IMR-90 (cell line): ENCODE results near the gene SCFD2. TPM values are rescaled to one million over a fixed set of nuclear protein-coding genes. Genes with fewer than 3 reads are reported as not detected.
A peak's percentile ranks its signal among the peaks of the same experiment; 100 is the strongest.

Experiments used
- ATAC-seq: fragments of 200-7000 bp; cut with Tn5 transposase; 2 replicates; pipeline ENCODE4 v1.9.1; 2020; ENCODE audit warnings: low read depth, mild to moderate bottlenecking, moderate library complexity
- BruUV-seq: library from RNA; stranded (reverse); fragments of 400-500 nt; replicated peaks from 2 replicates; lab custom pipeline; 2021; lab: Mats Ljungman, UMichigan
- CTCF ChIA-PET: fragments of 300-600 bp; formaldehyde crosslinking; extraction: SDS; loops from one replicate; lab custom pipeline; 2021; ENCODE audit warnings: antibody characterized with exemption; lab: Yijun Ruan, JAX
- POLR2A ChIA-PET: fragments of 300-600 bp; sonication (Branson Sonifier 250); formaldehyde crosslinking; loops from one replicate; lab custom pipeline; 2022; ENCODE audit warnings: antibody characterized with exemption; ENCODE audit not compliant: unreplicated experiment; lab: Charles Lee
- DNase-seq: peaks from one replicate; pipeline ENCODE4 v3.0.0; 2013
- H2AFZ ChIP-seq: replicated peaks from 2 replicates; pipeline ENCODE3; 2013; ENCODE audit warnings: low read length, mild to moderate bottlenecking; ENCODE audit not compliant: poor library complexity
- H2AK5ac ChIP-seq: 2 replicates; pipeline ENCODE4 v1.6.1; 2013; ENCODE audit warnings: low read depth, low read length, inconsistent platforms
- H2AK9ac ChIP-seq: replicated peaks from 2 replicates; pipeline ENCODE3; 2013; ENCODE audit warnings: mild to moderate bottlenecking, low read depth, low read length, moderate library complexity; ENCODE audit not compliant: poor library complexity
- H2BK120ac ChIP-seq: 2 replicates; pipeline ENCODE4 v1.6.1; 2013; ENCODE audit warnings: low read depth, low read length, inconsistent platforms
- H2BK15ac ChIP-seq: 3 replicates; pipeline ENCODE4 v1.6.1; 2013; ENCODE audit warnings: low read depth, low read length, inconsistent platforms
- H2BK20ac ChIP-seq: 2 replicates; pipeline ENCODE4 v1.6.1; 2013; ENCODE audit warnings: low read depth, mild to moderate bottlenecking, inconsistent platforms, low read length, moderate library complexity
- H2BK5ac ChIP-seq: 2 replicates; pipeline ENCODE4 v1.6.1; 2013; ENCODE audit warnings: mild to moderate bottlenecking, low read depth, low read length, inconsistent platforms; ENCODE audit not compliant: poor library complexity, severe bottlenecking
- H3K14ac ChIP-seq: replicated peaks from 2 replicates; pipeline ENCODE4 v1.6.1; 2013; ENCODE audit warnings: low read depth, low read length, inconsistent platforms
- H3K18ac ChIP-seq: 2 replicates; pipeline ENCODE4 v1.6.1; 2013; ENCODE audit warnings: low read depth, low read length, control low read depth
- H3K23ac ChIP-seq: 2 replicates; pipeline ENCODE4 v1.6.1; 2013; ENCODE audit warnings: low read depth, low read length, inconsistent platforms
- H3K27ac ChIP-seq: 2 replicates; pipeline ENCODE4 v1.5.1; 2013; ENCODE audit warnings: mild to moderate bottlenecking, control low read depth, low read length; ENCODE audit not compliant: insufficient read depth
- H3K27me3 ChIP-seq: 2 replicates; pipeline ENCODE4 v1.6.1; 2013; ENCODE audit warnings: low read length; ENCODE audit not compliant: control insufficient read depth, insufficient read depth
- H3K36me3 ChIP-seq: 2 replicates; pipeline ENCODE4 v1.6.1; 2013; ENCODE audit warnings: low read length, mixed read lengths; ENCODE audit not compliant: control insufficient read depth, insufficient read depth
- H3K4ac ChIP-seq: 2 replicates; pipeline ENCODE4 v1.6.1; 2013; ENCODE audit warnings: low read depth, low read length, inconsistent platforms
- H3K4me1 ChIP-seq: 2 replicates; pipeline ENCODE4 v1.6.1; 2013; ENCODE audit warnings: low read length, mixed read lengths; ENCODE audit not compliant: control insufficient read depth, insufficient read depth
- H3K4me2 ChIP-seq: 2 replicates; pipeline ENCODE4 v1.6.1; 2013; ENCODE audit warnings: low read depth, mild to moderate bottlenecking, control low read depth, low read length, moderate library complexity
- H3K4me3 ChIP-seq: 2 replicates; pipeline ENCODE4 v1.5.1; 2013; ENCODE audit warnings: low read depth, mild to moderate bottlenecking, control low read depth, low read length, moderate library complexity; ENCODE audit not compliant: insufficient read depth
- H3K56ac ChIP-seq: 2 replicates; pipeline ENCODE4 v1.6.1; 2013; ENCODE audit warnings: low read length, inconsistent platforms; ENCODE audit not compliant: insufficient read depth; ENCODE audit errors: extremely low read depth
- H3K79me1 ChIP-seq, 2 experiments: 2 replicates each; pipeline ENCODE4 v1.6.1; 2013; ENCODE audit warnings: low read length in 2 of 2, inconsistent platforms in 1 of 2, low read depth in 1 of 2
- H3K9ac ChIP-seq: 2 replicates; pipeline ENCODE4 v1.6.1; 2013; ENCODE audit warnings: low read depth, low read length, control low read depth
- H3K9me1 ChIP-seq: 2 replicates; pipeline ENCODE4 v1.6.1; 2013; ENCODE audit warnings: low read length, inconsistent platforms; ENCODE audit not compliant: insufficient read depth
- H3K9me3 ChIP-seq: 2 replicates; pipeline ENCODE4 v1.6.1; 2013; ENCODE audit warnings: low read length; ENCODE audit not compliant: control insufficient read depth, insufficient read depth
- H4K20me1 ChIP-seq: 2 replicates; pipeline ENCODE4 v1.6.1; 2013; ENCODE audit warnings: low read length, inconsistent platforms; ENCODE audit not compliant: insufficient read depth
- H4K5ac ChIP-seq: 2 replicates; pipeline ENCODE4 v1.6.1; 2013; ENCODE audit warnings: mild to moderate bottlenecking, low read depth, low read length, control low read depth
- H4K8ac ChIP-seq, 2 experiments: 2 replicates each; pipeline ENCODE4 v1.6.1; 2013; ENCODE audit warnings: low read depth in 2 of 2, low read length in 2 of 2, control low read depth in 1 of 2, inconsistent platforms in 1 of 2
- H4K91ac ChIP-seq: 2 replicates; pipeline ENCODE4 v1.6.1; 2013; ENCODE audit warnings: low read depth, low read length, inconsistent platforms; ENCODE audit not compliant: insufficient read depth
- CHD1 ChIP-seq: IDR thresholded peaks from 2 replicates; pipeline ENCODE4 v1.6.1; 2012; ENCODE audit warnings: low read depth, low read length, improper control_type of control experiment
- MXI1 ChIP-seq: IDR thresholded peaks from 2 replicates; pipeline ENCODE4 v1.6.1; 2012; ENCODE audit warnings: low read depth, mild to moderate bottlenecking, low read length, moderate library complexity, borderline replicate concordance
- RCOR1 ChIP-seq: IDR thresholded peaks from 2 replicates; pipeline ENCODE4 v1.6.1; 2012; ENCODE audit warnings: mild to moderate bottlenecking, low read length, improper control_type of control experiment; ENCODE audit not compliant: insufficient replicate concordance
- SMC3 ChIP-seq: fragments of 150-350 bp; IDR thresholded peaks from 2 replicates; pipeline ENCODE4 v1.6.1; 2016; ENCODE audit warnings: low read depth, mild to moderate bottlenecking, antibody characterized with exemption, low read length, moderate library complexity
- WGBS, 2 experiments: methylation state at CpG; one replicate each; pipeline versions ENCODE4 v1.1.5 to v1.1.7; 2013; ENCODE audit warnings: missing lambda C conversion rate in 2 of 2; ENCODE audit not compliant: insufficient read length in 1 of 2; ENCODE audit errors: extremely low coverage in 2 of 2; 5-methylcytosine and 5-hydroxymethylcytosine counted together
- dilution Hi-C: fragments of 300-500 bp; cut with HindIII; formaldehyde crosslinking; loops from one replicate; pipeline ENCODE4 v1.14.3; 2018; ENCODE audit warnings: low sequenced_read_pairs; ENCODE audit not compliant: unreplicated experiment
- in situ Hi-C: fragments of 300-500 bp; cut with MboI; formaldehyde crosslinking; loops from 3 replicates; pipeline ENCODE4 v1.14.3; 2019; ENCODE audit warnings: low sequenced_read_pairs, inconsistent platforms, mixed read lengths
- intact Hi-C: fragments of 100-400 bp; cut with micrococcal nuclease; formaldehyde crosslinking; loops from 2 replicates; pipeline ENCODE4 v1.10.0; 2022
- polyA plus RNA-seq, 3 experiments: library from polyadenylated mRNA; depleted of rRNA; stranded (reverse); fragments of >200 nt; gene quantifications; 2 replicates each; pipeline ENCODE4 v1.2.3, GENCODE V29; 2012; ENCODE audit warnings: low replicate concordance in 1 of 3
- total RNA-seq: library from RNA; depleted of rRNA; stranded (reverse); fragments of >200 nt; gene quantifications from 2 replicates; pipeline ENCODE4 v1.2.3, GENCODE V29; 2012

Gene SCFD2
- total and polyA plus RNA-seq, 2 of the 4 experiments (the other 2 are of a cell fraction) = 18.9 to 62.4 TPM

DNA sequence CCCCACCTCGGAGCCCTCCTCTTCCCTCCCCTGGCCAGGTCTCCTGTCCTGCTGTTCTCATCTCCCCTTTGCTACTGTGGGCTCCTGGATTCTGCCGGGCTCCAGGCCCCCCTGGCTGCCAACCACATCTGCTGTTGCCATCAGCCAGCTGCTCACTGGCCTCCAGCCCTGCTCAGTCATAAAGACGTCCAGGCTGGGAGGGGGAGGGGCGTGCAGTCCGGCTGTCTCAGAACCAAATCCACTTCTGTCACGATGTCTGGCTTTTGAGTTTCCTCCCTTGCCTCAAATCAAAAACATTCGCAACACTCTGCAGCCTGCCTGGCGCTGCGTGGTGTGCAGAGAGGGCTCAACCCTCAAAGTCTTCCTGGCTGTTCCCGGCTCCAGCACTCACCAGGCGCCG lies 496.7 kb downstream of the SCFD2 start:
- Histone ChIP-seq H3K36me3 (peaks cover 15% of the 10 kb centered on the region), H3K4me3 (no peak overlapping the region), H2AK5ac (no peak overlapping the region), H3K9ac (no peak overlapping the region), H2BK120ac (0 out of 2 replicates have a peak overlapping the region, but pooled peaks have one; percentile 48), H2BK5ac (no peak overlapping the region), H3K18ac (no peak overlapping the region), H2BK15ac (no peak overlapping the region), H4K8ac (no peak overlapping the region; a peak in 1 of 4 replicates), H3K9me1 (peaks cover 7% of the 10 kb centered on the region; the same call in 1 of the 2 replicates), H2AFZ (peak overlapping the region; percentile 54), H3K27ac (no peak overlapping the region), H3K4ac (no peak overlapping the region), H3K9me3 (no peaks in the 10 kb centered on the region), H3K27me3 (no peaks in the 10 kb centered on the region), H4K91ac (peak overlapping the region; percentile 12; the same call in 1 of the 2 replicates), H4K5ac (no peak overlapping the region), H3K79me1 (no peaks in the 10 kb centered on the region), H2AK9ac (no peak overlapping the region), H4K20me1 (no peaks in the 10 kb centered on the region), H3K4me2 (no peak overlapping the region), H3K4me1 (peaks cover 9% of the 10 kb centered on the region; the same call in 1 of the 2 replicates), H2BK20ac (no peak overlapping the region), H3K23ac (no peak overlapping the region), H3K56ac (no peak overlapping the region), H3K14ac (no peak overlapping the region)
- dilution Hi-C loops = no loop called here
- in situ Hi-C loops = no loop called here
- TF ChIP-seq RCOR1 (no peak), CHD1 (no peak), MXI1 (no peak), SMC3 (no peak)
- BruUV-seq = no TSS peak
- peak; percentile 36 for DNase-seq
- ATAC-seq = peak; percentile 71
- no CpG with 5 or more reads among the region's 12 CpGs for WGBS, 2 experiments
- ChIA-PET POLR2A (no interaction called here), CTCF (interaction anchor here (2.6 kb wide), 1 partner anchor 42 kb away, joined by 7 read pairs; no protein-coding TSS in a partner anchor)
- intact Hi-C loops = loop anchor here (10.0 kb wide), 2 partner anchors 214 to 494 kb away; partner anchors contain the start of gene USP46
